IMR-90 (cell line): ENCODE results near the gene EMX2. TPM values are rescaled to one million over a fixed set of nuclear protein-coding genes. Genes with fewer than 3 reads are reported as not detected.
A peak's percentile ranks its signal among the peaks of the same experiment; 100 is the strongest.

ENCODE experiments used
- ATAC-seq: fragments of 200-7000 bp; cut with Tn5 transposase; 2 replicates; pipeline ENCODE4 v1.9.1; 2020; ENCODE audit warnings: low read depth, mild to moderate bottlenecking, moderate library complexity
- BruUV-seq: library from RNA; stranded (reverse); fragments of 400-500 nt; replicated peaks from 2 replicates; lab custom pipeline; 2021; lab: Mats Ljungman, UMichigan
- CTCF ChIA-PET: fragments of 300-600 bp; formaldehyde crosslinking; extraction: SDS; loops from one replicate; lab custom pipeline; 2021; ENCODE audit warnings: antibody characterized with exemption; lab: Yijun Ruan, JAX
- POLR2A ChIA-PET: fragments of 300-600 bp; sonication (Branson Sonifier 250); formaldehyde crosslinking; loops from one replicate; lab custom pipeline; 2022; ENCODE audit warnings: antibody characterized with exemption; ENCODE audit not compliant: unreplicated experiment; lab: Charles Lee
- DNase-seq: peaks from one replicate; pipeline ENCODE4 v3.0.0; 2013
- H2AFZ ChIP-seq: replicated peaks from 2 replicates; pipeline ENCODE3; 2013; ENCODE audit warnings: low read length, mild to moderate bottlenecking; ENCODE audit not compliant: poor library complexity
- H2AK5ac ChIP-seq: 2 replicates; pipeline ENCODE4 v1.6.1; 2013; ENCODE audit warnings: low read depth, low read length, inconsistent platforms
- H2AK9ac ChIP-seq: replicated peaks from 2 replicates; pipeline ENCODE3; 2013; ENCODE audit warnings: mild to moderate bottlenecking, low read depth, low read length, moderate library complexity; ENCODE audit not compliant: poor library complexity
- H2BK120ac ChIP-seq: 2 replicates; pipeline ENCODE4 v1.6.1; 2013; ENCODE audit warnings: low read depth, low read length, inconsistent platforms
- H2BK15ac ChIP-seq: 3 replicates; pipeline ENCODE4 v1.6.1; 2013; ENCODE audit warnings: low read depth, low read length, inconsistent platforms
- H2BK20ac ChIP-seq: 2 replicates; pipeline ENCODE4 v1.6.1; 2013; ENCODE audit warnings: low read depth, mild to moderate bottlenecking, inconsistent platforms, low read length, moderate library complexity
- H2BK5ac ChIP-seq: 2 replicates; pipeline ENCODE4 v1.6.1; 2013; ENCODE audit warnings: mild to moderate bottlenecking, low read depth, low read length, inconsistent platforms; ENCODE audit not compliant: poor library complexity, severe bottlenecking
- H3K14ac ChIP-seq: replicated peaks from 2 replicates; pipeline ENCODE4 v1.6.1; 2013; ENCODE audit warnings: low read depth, low read length, inconsistent platforms
- H3K18ac ChIP-seq: 2 replicates; pipeline ENCODE4 v1.6.1; 2013; ENCODE audit warnings: low read depth, low read length, control low read depth
- H3K23ac ChIP-seq: 2 replicates; pipeline ENCODE4 v1.6.1; 2013; ENCODE audit warnings: low read depth, low read length, inconsistent platforms
- H3K27ac ChIP-seq: 2 replicates; pipeline ENCODE4 v1.5.1; 2013; ENCODE audit warnings: mild to moderate bottlenecking, control low read depth, low read length; ENCODE audit not compliant: insufficient read depth
- H3K27me3 ChIP-seq: 2 replicates; pipeline ENCODE4 v1.6.1; 2013; ENCODE audit warnings: low read length; ENCODE audit not compliant: control insufficient read depth, insufficient read depth
- H3K36me3 ChIP-seq: 2 replicates; pipeline ENCODE4 v1.6.1; 2013; ENCODE audit warnings: low read length, mixed read lengths; ENCODE audit not compliant: control insufficient read depth, insufficient read depth
- H3K4ac ChIP-seq: 2 replicates; pipeline ENCODE4 v1.6.1; 2013; ENCODE audit warnings: low read depth, low read length, inconsistent platforms
- H3K4me1 ChIP-seq: 2 replicates; pipeline ENCODE4 v1.6.1; 2013; ENCODE audit warnings: low read length, mixed read lengths; ENCODE audit not compliant: control insufficient read depth, insufficient read depth
- H3K4me2 ChIP-seq: 2 replicates; pipeline ENCODE4 v1.6.1; 2013; ENCODE audit warnings: low read depth, mild to moderate bottlenecking, control low read depth, low read length, moderate library complexity
- H3K4me3 ChIP-seq: 2 replicates; pipeline ENCODE4 v1.5.1; 2013; ENCODE audit warnings: low read depth, mild to moderate bottlenecking, control low read depth, low read length, moderate library complexity; ENCODE audit not compliant: insufficient read depth
- H3K56ac ChIP-seq: 2 replicates; pipeline ENCODE4 v1.6.1; 2013; ENCODE audit warnings: low read length, inconsistent platforms; ENCODE audit not compliant: insufficient read depth; ENCODE audit errors: extremely low read depth
- H3K79me1 ChIP-seq, 2 experiments: 2 replicates each; pipeline ENCODE4 v1.6.1; 2013; ENCODE audit warnings: low read length in 2 of 2, inconsistent platforms in 1 of 2, low read depth in 1 of 2
- H3K9ac ChIP-seq: 2 replicates; pipeline ENCODE4 v1.6.1; 2013; ENCODE audit warnings: low read depth, low read length, control low read depth
- H3K9me1 ChIP-seq: 2 replicates; pipeline ENCODE4 v1.6.1; 2013; ENCODE audit warnings: low read length, inconsistent platforms; ENCODE audit not compliant: insufficient read depth
- H3K9me3 ChIP-seq: 2 replicates; pipeline ENCODE4 v1.6.1; 2013; ENCODE audit warnings: low read length; ENCODE audit not compliant: control insufficient read depth, insufficient read depth
- H4K20me1 ChIP-seq: 2 replicates; pipeline ENCODE4 v1.6.1; 2013; ENCODE audit warnings: low read length, inconsistent platforms; ENCODE audit not compliant: insufficient read depth
- H4K5ac ChIP-seq: 2 replicates; pipeline ENCODE4 v1.6.1; 2013; ENCODE audit warnings: mild to moderate bottlenecking, low read depth, low read length, control low read depth
- H4K8ac ChIP-seq, 2 experiments: 2 replicates each; pipeline ENCODE4 v1.6.1; 2013; ENCODE audit warnings: low read depth in 2 of 2, low read length in 2 of 2, control low read depth in 1 of 2, inconsistent platforms in 1 of 2
- H4K91ac ChIP-seq: 2 replicates; pipeline ENCODE4 v1.6.1; 2013; ENCODE audit warnings: low read depth, low read length, inconsistent platforms; ENCODE audit not compliant: insufficient read depth
- CEBPB ChIP-seq: IDR thresholded peaks from 2 replicates; pipeline ENCODE4 v1.6.1; 2012; ENCODE audit warnings: low read depth, low read length, improper control_type of control experiment
- MXI1 ChIP-seq: IDR thresholded peaks from 2 replicates; pipeline ENCODE4 v1.6.1; 2012; ENCODE audit warnings: low read depth, mild to moderate bottlenecking, low read length, moderate library complexity, borderline replicate concordance
- WGBS, 2 experiments: methylation state at CpG; one replicate each; pipeline versions ENCODE4 v1.1.5 to v1.1.7; 2013; ENCODE audit warnings: missing lambda C conversion rate in 2 of 2; ENCODE audit not compliant: insufficient read length in 1 of 2; ENCODE audit errors: extremely low coverage in 2 of 2; 5-methylcytosine and 5-hydroxymethylcytosine counted together
- dilution Hi-C: fragments of 300-500 bp; cut with HindIII; formaldehyde crosslinking; loops from one replicate; pipeline ENCODE4 v1.14.3; 2018; ENCODE audit warnings: low sequenced_read_pairs; ENCODE audit not compliant: unreplicated experiment
- in situ Hi-C: fragments of 300-500 bp; cut with MboI; formaldehyde crosslinking; loops from 3 replicates; pipeline ENCODE4 v1.14.3; 2019; ENCODE audit warnings: low sequenced_read_pairs, inconsistent platforms, mixed read lengths
- intact Hi-C: fragments of 100-400 bp; cut with micrococcal nuclease; formaldehyde crosslinking; loops from 2 replicates; pipeline ENCODE4 v1.10.0; 2022
- polyA plus RNA-seq, 3 experiments: library from polyadenylated mRNA; depleted of rRNA; stranded (reverse); fragments of >200 nt; gene quantifications; 2 replicates each; pipeline ENCODE4 v1.2.3, GENCODE V29; 2012; ENCODE audit warnings: low replicate concordance in 1 of 3
- total RNA-seq: library from RNA; depleted of rRNA; stranded (reverse); fragments of >200 nt; gene quantifications from 2 replicates; pipeline ENCODE4 v1.2.3, GENCODE V29; 2012

Gene EMX2
- total and polyA plus RNA-seq, 2 of the 4 experiments (the other 2 are of a cell fraction): not detected

DNA sequence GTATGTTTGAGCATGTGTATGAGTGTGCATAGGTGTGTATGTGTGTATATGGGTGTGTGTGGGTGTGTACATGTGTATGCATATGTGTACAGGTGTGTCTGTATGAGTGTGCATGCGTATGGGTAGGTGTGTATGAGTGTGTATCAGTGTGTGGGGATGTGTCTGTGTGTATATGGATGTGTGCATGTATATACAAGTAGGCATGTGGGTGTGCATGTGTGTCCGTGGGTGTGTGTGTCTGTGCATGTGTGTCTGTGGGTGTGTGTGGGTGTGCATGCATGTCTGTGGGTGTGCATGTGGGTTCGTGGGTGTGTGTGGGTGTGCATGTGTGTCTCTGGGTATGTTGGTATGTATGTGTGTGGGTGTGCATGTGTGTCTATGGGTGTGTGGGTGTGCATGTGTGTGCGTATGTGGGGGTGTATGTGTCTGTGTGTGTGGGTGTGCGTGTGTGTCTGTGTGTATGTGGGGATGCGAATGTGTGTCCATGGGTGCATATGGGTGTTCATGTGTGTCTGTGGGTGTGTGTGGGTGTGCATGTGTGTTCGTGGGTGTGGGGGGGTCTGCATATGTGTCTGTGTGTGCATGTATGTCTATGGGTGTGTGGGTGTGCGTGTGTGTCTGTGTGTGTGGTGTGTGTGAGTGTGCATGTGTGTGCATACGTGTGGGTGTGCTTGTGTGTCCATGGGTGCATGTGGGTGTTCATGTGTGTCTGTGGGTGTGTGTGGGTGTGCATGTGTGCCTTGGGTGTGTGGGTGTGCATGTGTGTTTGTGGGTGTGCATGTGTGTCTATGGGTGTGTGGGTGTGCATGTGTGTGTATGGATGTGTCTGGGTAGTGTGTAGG is 20.6 kb downstream of the EMX2 start:
- DNase-seq (no peak), ATAC-seq (no peak)
- Histone ChIP-seq H3K27me3 (no peaks in the 10 kb centered on the region), H2BK5ac (peak overlapping the region; percentile 65), H3K27ac (no peak overlapping the region), H3K4me3 (no peak overlapping the region), H3K9me3 (peaks cover 9% of the 10 kb centered on the region; the same call in 1 of the 2 replicates), H4K20me1 (no peaks in the 10 kb centered on the region), H3K36me3 (no peaks in the 10 kb centered on the region), H4K8ac (no peak overlapping the region), H3K4me1 (no peaks in the 10 kb centered on the region), H3K23ac (no peak overlapping the region), H3K4me2 (no peak overlapping the region), H3K56ac (no peak overlapping the region), H3K9ac (no peak overlapping the region), H2BK20ac (no peak overlapping the region), H2AK9ac (peak overlapping the region; percentile 33), H4K91ac (no peak overlapping the region), H4K5ac (no peak overlapping the region), H3K9me1 (no peaks in the 10 kb centered on the region), H2BK15ac (no peak overlapping the region), H3K14ac (no peak overlapping the region), H3K79me1 (no peaks in the 10 kb centered on the region), H2AK5ac (no peak overlapping the region), H3K18ac (no peak overlapping the region), H2BK120ac (no peak overlapping the region), H3K4ac (no peak overlapping the region), H2AFZ (no peak overlapping the region)
- WGBS, 2 experiments: 55% methylated on average over 9 of the region's 9 CpGs; no CpG with 5 or more reads in 1 of the 2 experiments
- dilution Hi-C loops (no loop called here), in situ Hi-C loops (no loop called here), intact Hi-C loops (no loop called here)
- TF ChIP-seq CEBPB: no peak
- TF ChIP-seq MXI1: no peak
- ChIA-PET CTCF (no interaction called here), POLR2A (no interaction called here)
- no TSS peak for BruUV-seq
